PC-3 (cell line): ENCODE results near the gene IDH3G. TPM values are rescaled to one million over a fixed set of nuclear protein-coding genes. Genes with fewer than 3 reads are reported as not detected.
A peak's percentile ranks its signal among the peaks of the same experiment; 100 is the strongest.
"Not testable (repeated sequence)": the region's sequence is repeated elsewhere in the genome, so short reads cannot be mapped to it uniquely, and the experiment has no call there.

Experiments
- ATAC-seq: fragments of 200-7000 bp; cut with Tn5 transposase; 2 replicates; pipeline ENCODE4 v1.9.1; 2020; ENCODE audit warnings: mild to moderate bottlenecking, moderate library complexity
- BruUV-seq: library from RNA; stranded (reverse); fragments of 400-500 nt; replicated peaks from 2 replicates; lab custom pipeline; 2021; lab: Mats Ljungman, UMichigan
- CTCF ChIA-PET: fragments of 300-600 bp; sonication (Branson Sonifier 250); formaldehyde crosslinking; loops from one replicate; lab custom pipeline; 2022; ENCODE audit warnings: antibody characterized with exemption; lab: Charles Lee
- POLR2A ChIA-PET: fragments of 300-600 bp; sonication (Branson Sonifier 250); formaldehyde crosslinking; loops from one replicate; lab custom pipeline; 2022; ENCODE audit warnings: antibody characterized with exemption; ENCODE audit not compliant: unreplicated experiment; lab: Charles Lee
- DNase-seq: peaks from one replicate; pipeline ENCODE4 v3.0.0-alpha.2; 2015
- H2AFZ ChIP-seq: fragments of 300-600 bp; sonication (generic); 2 replicates; pipeline ENCODE4 v1.6.0; 2016; ENCODE audit warnings: antibody characterized with exemption, low read length
- H3F3A ChIP-seq: fragments of 300-600 bp; sonication (generic); one replicate; pipeline ENCODE4 v1.6.0; 2017; ENCODE audit warnings: antibody characterized with exemption, low read length, control low read depth, mild to moderate bottlenecking; ENCODE audit not compliant: unreplicated experiment
- H3K27ac ChIP-seq: fragments of 300-600 bp; sonication (generic); 2 replicates; pipeline ENCODE4 v1.5.1; 2016; ENCODE audit warnings: mild to moderate bottlenecking, low read length
- H3K27me3 ChIP-seq: fragments of 300-600 bp; sonication (generic); 2 replicates; pipeline ENCODE4 v1.6.1; 2016; ENCODE audit warnings: low read length, mixed read lengths
- H3K36me3 ChIP-seq: fragments of 300-600 bp; sonication (generic); 2 replicates; pipeline ENCODE4 v1.6.1; 2016; ENCODE audit warnings: low read depth, mixed run types, low read length, mixed read lengths
- H3K4me1 ChIP-seq: fragments of 300-600 bp; sonication (generic); 2 replicates; pipeline ENCODE4 v1.5.1; 2016; ENCODE audit warnings: low read length; ENCODE audit not compliant: insufficient read depth
- H3K4me2 ChIP-seq: fragments of 300-600 bp; sonication (generic); 2 replicates; pipeline ENCODE4 v1.6.0; 2016; ENCODE audit warnings: low read length
- H3K4me3 ChIP-seq: fragments of 300-600 bp; sonication (generic); 2 replicates; pipeline ENCODE4 v1.5.1; 2016; ENCODE audit warnings: mild to moderate bottlenecking, low read length, mixed read lengths
- H3K79me2 ChIP-seq: fragments of 300-600 bp; sonication (generic); 2 replicates; pipeline ENCODE4 v1.6.1; 2017; ENCODE audit warnings: low read length, mixed read lengths
- H3K9ac ChIP-seq: fragments of 300-600 bp; sonication (generic); 2 replicates; pipeline ENCODE4 v1.6.0; 2016; ENCODE audit warnings: mild to moderate bottlenecking, low read length
- H3K9me2 ChIP-seq: fragments of 300-600 bp; sonication (generic); replicated peaks from 2 replicates; pipeline ENCODE4 v1.6.1; 2016; ENCODE audit warnings: mixed run types, low read length, mixed read lengths
- H3K9me3 ChIP-seq: fragments of 300-600 bp; sonication (generic); 2 replicates; pipeline ENCODE4 v1.6.1; 2016; ENCODE audit warnings: low read length, mixed read lengths
- H4K20me1 ChIP-seq: fragments of 300-600 bp; sonication (generic); 2 replicates; pipeline ENCODE4 v1.6.1; 2016; ENCODE audit warnings: low read length, mixed read lengths
- EZH2phosphoT487 ChIP-seq: fragments of 300-600 bp; sonication (generic); IDR thresholded peaks from 2 replicates; pipeline ENCODE4 v1.6.1; 2018; ENCODE audit warnings: mild to moderate bottlenecking, antibody characterized with exemption, low read length, borderline replicate concordance
- intact Hi-C: fragments of 100-400 bp; cut with micrococcal nuclease; formaldehyde crosslinking; loops from 2 replicates; pipeline ENCODE4 v1.9.0; 2023
- total RNA-seq: library from RNA; depleted of rRNA; stranded (reverse); fragments of >200 nt; gene quantifications from 2 replicates; pipeline ENCODE4 v1.2.3, GENCODE V29; 2014
- TF ChIP-seq, protein P1 (sequence below): fragments of 300-600 bp; sonication (generic); conservative IDR thresholded peaks from 2 replicates; pipeline ENCODE4 v1.5.1; 2017; ENCODE audit warnings: antibody characterized with exemption, low read depth, mild to moderate bottlenecking, low read length

Gene IDH3G
- total RNA-seq, 1 experiment from 2014 or later: 104 TPM

DNA sequence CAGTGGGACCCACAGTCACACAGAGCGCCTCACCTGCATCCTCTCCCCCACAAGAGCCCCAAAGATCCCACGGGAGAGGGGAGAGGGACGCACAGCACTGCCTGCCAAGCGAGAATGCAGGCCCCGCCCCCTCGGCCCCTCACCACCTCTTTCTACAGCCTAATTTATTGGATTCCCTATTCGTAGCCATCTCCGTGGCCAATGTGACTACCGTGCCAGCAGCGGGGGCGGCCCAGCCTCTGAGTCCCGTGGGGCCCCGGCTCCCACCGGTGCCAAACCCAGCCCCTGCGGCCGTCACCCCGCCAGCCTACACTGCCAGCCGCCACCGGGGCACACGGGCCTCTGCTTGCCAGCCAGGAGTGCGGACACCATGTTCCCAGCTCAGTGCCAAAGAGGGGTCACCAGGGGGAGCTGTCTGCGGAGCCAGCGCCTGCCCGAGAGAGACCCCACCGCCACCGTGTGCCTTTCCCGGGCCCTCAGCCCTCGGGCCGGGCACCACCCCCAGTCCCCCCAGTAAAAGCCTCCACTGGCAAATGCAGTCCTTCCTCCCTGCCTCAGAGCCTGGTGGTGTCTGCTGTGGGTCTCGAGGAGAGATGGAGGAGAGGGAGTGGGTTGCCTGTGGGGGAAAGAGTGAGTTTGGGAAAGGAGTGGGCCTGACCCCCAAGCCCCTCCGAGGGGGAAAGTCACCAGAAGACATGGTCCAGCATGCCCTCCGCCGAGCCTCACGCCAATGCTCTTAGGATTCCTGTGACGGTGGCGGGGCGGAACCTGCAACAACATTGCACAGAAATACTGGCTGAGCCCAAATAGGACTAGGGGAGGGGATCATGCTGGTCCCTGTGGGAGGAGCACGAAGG lies 49.7 kb downstream of the IDH3G start:
- H2AFZ ChIP-seq: no peak overlapping the region
- H3K79me2 ChIP-seq: no peaks in the 10 kb centered on the region
- H3K4me3 ChIP-seq: no peak overlapping the region
- no peaks in the 10 kb centered on the region for H3F3A ChIP-seq
- no peaks in the 10 kb centered on the region for H3K9me2 ChIP-seq
- H3K4me2 ChIP-seq: peak overlapping the region; percentile 28; the same call in 1 of the 2 replicates
- H3K27ac ChIP-seq: no peak overlapping the region
- no peaks in the 10 kb centered on the region for H3K4me1 ChIP-seq
- intact Hi-C loops: no loop called here
- H3K9me3 ChIP-seq: no peaks in the 10 kb centered on the region
- TF ChIP-seq EZH2phosphoT487: no peak
- TF ChIP-seq, protein P1, sequence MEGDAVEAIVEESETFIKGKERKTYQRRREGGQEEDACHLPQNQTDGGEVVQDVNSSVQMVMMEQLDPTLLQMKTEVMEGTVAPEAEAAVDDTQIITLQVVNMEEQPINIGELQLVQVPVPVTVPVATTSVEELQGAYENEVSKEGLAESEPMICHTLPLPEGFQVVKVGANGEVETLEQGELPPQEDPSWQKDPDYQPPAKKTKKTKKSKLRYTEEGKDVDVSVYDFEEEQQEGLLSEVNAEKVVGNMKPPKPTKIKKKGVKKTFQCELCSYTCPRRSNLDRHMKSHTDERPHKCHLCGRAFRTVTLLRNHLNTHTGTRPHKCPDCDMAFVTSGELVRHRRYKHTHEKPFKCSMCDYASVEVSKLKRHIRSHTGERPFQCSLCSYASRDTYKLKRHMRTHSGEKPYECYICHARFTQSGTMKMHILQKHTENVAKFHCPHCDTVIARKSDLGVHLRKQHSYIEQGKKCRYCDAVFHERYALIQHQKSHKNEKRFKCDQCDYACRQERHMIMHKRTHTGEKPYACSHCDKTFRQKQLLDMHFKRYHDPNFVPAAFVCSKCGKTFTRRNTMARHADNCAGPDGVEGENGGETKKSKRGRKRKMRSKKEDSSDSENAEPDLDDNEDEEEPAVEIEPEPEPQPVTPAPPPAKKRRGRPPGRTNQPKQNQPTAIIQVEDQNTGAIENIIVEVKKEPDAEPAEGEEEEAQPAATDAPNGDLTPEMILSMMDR: peak; percentile 40; the same call in 1 of the 2 replicates
- no peaks in the 10 kb centered on the region for H4K20me1 ChIP-seq
- DNase-seq (peak; percentile 7), ATAC-seq (0 out of 2 replicates have a peak, but pooled peaks have one; percentile 24)
- no TSS peak for BruUV-seq
- H3K9ac ChIP-seq: no peak overlapping the region
- POLR2A ChIA-PET: no interaction called here
- H3K36me3 ChIP-seq: no peaks in the 10 kb centered on the region
- no peaks in the 10 kb centered on the region for H3K27me3 ChIP-seq
- CTCF ChIA-PET: no interaction called here

DNA sequence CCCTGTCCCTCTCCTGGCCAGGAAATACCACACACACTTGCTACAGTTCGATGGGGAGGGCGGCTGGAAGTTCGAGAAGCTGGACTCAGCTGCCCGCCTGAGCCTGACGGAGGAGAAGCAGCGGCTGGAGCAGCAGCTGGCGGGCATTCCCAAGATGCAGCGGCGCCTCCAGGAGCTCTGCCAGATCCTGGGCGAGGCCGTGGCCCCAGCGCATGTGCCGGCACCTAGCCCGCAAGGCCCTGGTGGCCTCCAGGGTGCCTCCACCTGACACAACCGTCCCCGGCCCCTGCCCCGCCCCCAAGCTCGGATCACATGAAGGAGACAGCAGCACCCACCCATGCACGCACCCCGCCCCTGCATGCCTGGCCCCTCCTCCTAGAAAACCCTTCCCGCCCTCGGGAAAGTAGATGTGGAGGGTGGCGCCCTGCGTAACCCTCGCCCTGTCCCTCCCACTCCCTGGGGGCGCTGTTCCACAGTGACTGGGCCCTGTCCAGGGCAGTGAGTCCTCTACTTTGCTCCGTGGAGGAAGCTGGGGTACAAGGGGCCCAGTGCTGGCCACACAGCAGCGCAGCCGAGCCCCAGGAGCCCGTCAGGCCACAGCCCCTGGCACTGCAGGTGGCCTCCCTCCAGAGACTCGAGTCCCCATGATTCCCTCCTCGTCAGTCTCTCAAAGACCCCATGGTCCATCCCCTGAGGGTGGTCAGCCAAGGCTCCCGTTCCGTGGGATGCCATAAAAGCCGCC lies 50.5 kb downstream of the IDH3G start:
- intact Hi-C loops, H3K9ac ChIP-seq, H3K9me2 ChIP-seq, CTCF ChIA-PET, H3K27ac ChIP-seq, H3F3A ChIP-seq, H3K9me3 ChIP-seq, H3K4me1 ChIP-seq, H3K27me3 ChIP-seq, H2AFZ ChIP-seq, H4K20me1 ChIP-seq, POLR2A ChIA-PET, H3K4me3 ChIP-seq, H3K79me2 ChIP-seq, BruUV-seq, H3K36me3 ChIP-seq: not testable (repeated sequence)
- DNase-seq (peak; percentile 43), ATAC-seq (peak; percentile 24; the same call in 1 of the 2 replicates)
- H3K4me2 ChIP-seq: peak overlapping the region; percentile 28; the same call in 1 of the 2 replicates

DNA sequence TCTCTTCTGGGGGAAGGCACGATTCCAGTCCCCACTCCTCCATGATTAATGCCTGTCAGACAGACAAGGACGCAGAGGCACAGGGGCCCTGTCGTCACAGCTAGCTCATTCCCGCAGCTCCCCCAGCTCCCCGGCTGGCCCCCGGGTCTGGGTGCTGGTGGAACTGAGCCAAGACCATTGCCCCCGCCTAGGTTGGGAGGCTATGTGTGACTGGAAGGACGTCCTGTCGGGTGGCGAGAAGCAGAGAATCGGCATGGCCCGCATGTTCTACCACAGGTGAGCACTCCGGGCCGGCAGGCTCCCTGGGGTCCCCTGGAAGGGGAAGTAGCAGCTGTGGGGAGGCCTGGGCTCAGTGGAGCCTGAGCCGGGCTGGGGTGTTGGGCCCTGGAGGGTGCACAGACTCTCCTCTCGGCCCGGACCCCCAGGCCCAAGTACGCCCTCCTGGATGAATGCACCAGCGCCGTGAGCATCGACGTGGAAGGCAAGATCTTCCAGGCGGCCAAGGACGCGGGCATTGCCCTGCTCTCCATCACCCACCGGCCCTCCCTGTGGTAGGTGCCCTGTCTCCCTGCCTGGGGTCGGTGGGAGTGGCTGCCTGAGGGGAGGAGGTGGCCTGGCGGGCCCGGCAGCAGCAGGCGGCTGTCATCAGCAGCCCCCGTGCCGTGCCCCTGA lies 51.2 kb downstream of the IDH3G start:
- DNase-seq, H3K9ac ChIP-seq, H3K4me1 ChIP-seq, H3K27me3 ChIP-seq, H3K9me2 ChIP-seq, intact Hi-C loops, H3K4me3 ChIP-seq, H2AFZ ChIP-seq, CTCF ChIA-PET, H3K36me3 ChIP-seq, ATAC-seq, H3K9me3 ChIP-seq, H3K4me2 ChIP-seq, H3F3A ChIP-seq, H4K20me1 ChIP-seq, H3K27ac ChIP-seq, BruUV-seq, H3K79me2 ChIP-seq: not testable (repeated sequence)
- POLR2A ChIA-PET: interaction anchor here (0.6 kb wide), 1 partner anchor 33 kb away, joined by 3 read pairs; no protein-coding TSS in a partner anchor

DNA sequence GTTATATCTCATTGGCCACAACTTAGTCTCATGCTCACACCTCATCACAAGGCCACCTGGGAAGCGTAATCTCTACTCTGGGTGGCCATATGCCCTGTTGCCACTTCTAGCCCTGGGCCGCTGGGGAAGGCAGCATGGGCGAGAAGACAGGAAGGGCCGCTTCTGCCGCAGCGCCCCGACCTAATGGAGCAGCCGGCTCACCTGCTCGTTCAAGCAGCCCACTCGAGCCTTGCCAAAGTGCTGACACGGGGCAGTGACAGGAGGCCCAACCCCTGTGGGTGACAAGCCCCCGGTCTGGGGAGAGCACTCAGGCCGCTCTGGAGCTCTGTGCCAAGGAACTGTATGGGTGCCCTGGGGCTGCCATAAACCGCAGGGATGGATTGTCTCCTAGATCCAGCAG lies 52.1 kb downstream of the IDH3G start:
- H3K36me3 ChIP-seq, H3K4me1 ChIP-seq, BruUV-seq, intact Hi-C loops, DNase-seq, H3F3A ChIP-seq, H3K79me2 ChIP-seq, ATAC-seq, H3K9ac ChIP-seq, H3K4me2 ChIP-seq, CTCF ChIA-PET, H3K9me2 ChIP-seq, H2AFZ ChIP-seq, H3K9me3 ChIP-seq, H3K27ac ChIP-seq, H3K4me3 ChIP-seq, H3K27me3 ChIP-seq, H4K20me1 ChIP-seq: not testable (repeated sequence)
- POLR2A ChIA-PET: interaction anchor here (0.6 kb wide), 1 partner anchor 32 kb away, joined by 3 read pairs; no protein-coding TSS in a partner anchor
